Trophoblast cell (in vitro differentiated cells and primary cell): ENCODE data around the gene CYB5B.

Experiments
- DNase-seq, 2 donors: peaks; one replicate each; pipeline ENCODE4 v3.0.0-alpha.2; 2016
- H2AFZ ChIP-seq: 2 replicates; pipeline ENCODE4 v1.6.1; 2013; ENCODE audit warnings: low read length, moderate library complexity, mild to moderate bottlenecking; ENCODE audit not compliant: insufficient read depth, poor library complexity
- H2AK5ac ChIP-seq: 2 replicates; pipeline ENCODE4 v1.6.1; 2013; ENCODE audit warnings: mild to moderate bottlenecking, low read length
- H2BK120ac ChIP-seq: 2 replicates; pipeline ENCODE4 v1.6.1; 2013; ENCODE audit warnings: low read length, mild to moderate bottlenecking, moderate library complexity; ENCODE audit not compliant: insufficient read depth, poor library complexity
- H2BK12ac ChIP-seq: 2 replicates; pipeline ENCODE4 v1.6.1; 2013; ENCODE audit warnings: mild to moderate bottlenecking, low read length, moderate library complexity
- H2BK5ac ChIP-seq: 2 replicates; pipeline ENCODE4 v1.6.1; 2013; ENCODE audit warnings: low read length, low read depth, moderate library complexity, mild to moderate bottlenecking; ENCODE audit not compliant: poor library complexity
- H3K14ac ChIP-seq: 2 replicates; pipeline ENCODE4 v1.6.1; 2013; ENCODE audit warnings: mild to moderate bottlenecking, low read length
- H3K18ac ChIP-seq: 2 replicates; pipeline ENCODE4 v1.6.1; 2013; ENCODE audit warnings: mild to moderate bottlenecking, low read length
- H3K23ac ChIP-seq: 2 replicates; pipeline ENCODE4 v1.6.1; 2013; ENCODE audit warnings: low read length
- H3K27ac ChIP-seq: 2 replicates; pipeline ENCODE4 v1.5.1; 2013; ENCODE audit warnings: low read depth, mild to moderate bottlenecking, inconsistent platforms, low read length, moderate library complexity
- H3K27me3 ChIP-seq: 2 replicates; pipeline ENCODE4 v1.6.1; 2013; ENCODE audit warnings: inconsistent platforms, mild to moderate bottlenecking, low read length, moderate library complexity; ENCODE audit not compliant: insufficient read depth
- H3K36me3 ChIP-seq, 2 experiments: 1 replicate in 1 of 2; 2 replicates in 1 of 2; pipeline ENCODE4 v1.6.1; 2013; ENCODE audit warnings: low read length in 2 of 2, mild to moderate bottlenecking in 2 of 2, moderate library complexity in 1 of 2; ENCODE audit not compliant: insufficient read depth in 2 of 2, control insufficient read depth in 1 of 2
- H3K4ac ChIP-seq: 2 replicates; pipeline ENCODE4 v1.6.1; 2013; ENCODE audit warnings: low read depth, mild to moderate bottlenecking, low read length, moderate library complexity
- H3K4me1 ChIP-seq, 2 experiments: 1 replicate in 1 of 2; 2 replicates in 1 of 2; pipeline ENCODE4 v1.6.1; 2013; ENCODE audit warnings: low read length in 2 of 2, mild to moderate bottlenecking in 2 of 2, moderate library complexity in 1 of 2; ENCODE audit not compliant: insufficient read depth in 2 of 2, control insufficient read depth in 1 of 2
- H3K4me2 ChIP-seq: 2 replicates; pipeline ENCODE4 v1.6.1; 2013; ENCODE audit warnings: inconsistent platforms, mild to moderate bottlenecking, low read length, moderate library complexity
- H3K4me3 ChIP-seq: 2 replicates; pipeline ENCODE4 v1.5.1; 2013; ENCODE audit warnings: mild to moderate bottlenecking, low read depth, low read length, inconsistent platforms
- H3K79me1 ChIP-seq: one replicate; pipeline ENCODE4 v1.6.1; 2013; ENCODE audit warnings: low read length
- H3K79me2 ChIP-seq: 2 replicates; pipeline ENCODE4 v1.6.1; 2013; ENCODE audit warnings: low read length, mild to moderate bottlenecking; ENCODE audit not compliant: control insufficient read depth, insufficient read depth, poor library complexity
- H3K9ac ChIP-seq: 2 replicates; pipeline ENCODE4 v1.6.1; 2013; ENCODE audit warnings: mild to moderate bottlenecking, low read length
- H3K9me3 ChIP-seq: 2 replicates; pipeline ENCODE4 v1.6.1; 2013; ENCODE audit warnings: low read depth, mild to moderate bottlenecking, control low read depth, inconsistent platforms, low read length; ENCODE audit not compliant: insufficient read depth
- H4K12ac ChIP-seq: 2 replicates; pipeline ENCODE4 v1.6.1; 2013; ENCODE audit warnings: low read depth, mild to moderate bottlenecking, low read length, moderate library complexity
- H4K8ac ChIP-seq: 2 replicates; pipeline ENCODE4 v1.6.1; 2013; ENCODE audit warnings: low read depth, mild to moderate bottlenecking, low read length, moderate library complexity
- H4K91ac ChIP-seq: one replicate; pipeline ENCODE4 v1.6.1; 2013; ENCODE audit warnings: low read depth, mild to moderate bottlenecking, low read length, moderate library complexity
- WGBS: extraction: QIAGEN DNeasy Blood & Tissue Kit; methylation state at CpG from one replicate; pipeline ENCODE4 v1.1.7; 2013; ENCODE audit warnings: missing lambda C conversion rate; ENCODE audit not compliant: insufficient read length, insufficient coverage; ENCODE audit errors: extremely low coverage; 5-methylcytosine and 5-hydroxymethylcytosine counted together

The CYB5B gene

GRCh38 chr16:69486272-69486671 lies 61.9 kb downstream of the CYB5B start:
- DNase-seq: no peak
- no peak overlapping the region for H4K8ac ChIP-seq
- no peaks in the 10 kb centered on the region for H3K4me1 ChIP-seq
- H3K79me2 ChIP-seq: no peaks in the 10 kb centered on the region
- H2BK120ac ChIP-seq: no peak overlapping the region
- H3K23ac ChIP-seq: no peak overlapping the region
- H3K36me3 ChIP-seq: no peaks in the 10 kb centered on the region
- H2BK12ac ChIP-seq: no peak overlapping the region
- no peak overlapping the region for H3K4ac ChIP-seq
- no peak overlapping the region for H2AFZ ChIP-seq
- no peak overlapping the region for H3K4me2 ChIP-seq
- H3K9me3 ChIP-seq: no peaks in the 10 kb centered on the region
- no peak overlapping the region for H3K4me3 ChIP-seq
- H3K14ac ChIP-seq: no peak overlapping the region
- no peaks in the 10 kb centered on the region for H3K79me1 ChIP-seq
- H4K91ac ChIP-seq: no peak overlapping the region
- H2BK5ac ChIP-seq: no peak overlapping the region
- H3K27ac ChIP-seq: no peak overlapping the region
- H3K27me3 ChIP-seq: no peaks in the 10 kb centered on the region
- no peak overlapping the region for H3K9ac ChIP-seq
- no peak overlapping the region for H2AK5ac ChIP-seq
- no peak overlapping the region for H3K18ac ChIP-seq
- no CpG with 5 or more reads among the region's 5 CpGs for WGBS
- no peak overlapping the region for H4K12ac ChIP-seq

DNA sequence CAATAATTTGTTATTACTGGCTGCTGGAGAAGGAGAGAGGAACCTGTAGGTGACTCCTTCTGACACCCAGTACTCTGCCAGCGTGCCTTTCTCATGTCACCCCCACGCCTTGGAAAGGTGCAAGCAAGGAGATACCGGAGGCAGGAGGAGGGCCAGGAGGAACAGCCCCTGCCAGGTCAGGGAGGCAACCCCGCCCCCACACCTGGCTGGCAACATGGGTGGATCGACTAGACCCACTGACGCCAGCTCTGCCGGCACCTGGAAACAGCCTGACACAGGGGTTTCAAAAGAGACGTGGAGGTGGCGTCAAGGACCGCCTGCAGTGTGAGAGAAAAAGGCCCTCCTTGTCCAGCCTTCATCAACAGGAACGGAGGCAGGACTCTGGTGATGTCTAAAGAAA lies 62.3 kb downstream of the CYB5B start:
- H3K79me2 ChIP-seq: no peaks in the 10 kb centered on the region
- H3K4me2 ChIP-seq: no peak overlapping the region
- no peak overlapping the region for H3K9ac ChIP-seq
- H2AFZ ChIP-seq: no peak overlapping the region
- no peak overlapping the region for H2AK5ac ChIP-seq
- H2BK5ac ChIP-seq: no peak overlapping the region
- H4K12ac ChIP-seq: no peak overlapping the region
- H4K91ac ChIP-seq: no peak overlapping the region
- no peak for DNase-seq
- H3K36me3 ChIP-seq: no peaks in the 10 kb centered on the region
- WGBS: no CpG with 5 or more reads among the region's 11 CpGs
- H4K8ac ChIP-seq: no peak overlapping the region
- no peak overlapping the region for H2BK12ac ChIP-seq
- no peak overlapping the region for H3K4me3 ChIP-seq
- no peak overlapping the region for H3K14ac ChIP-seq
- no peaks in the 10 kb centered on the region for H3K4me1 ChIP-seq
- H3K79me1 ChIP-seq: no peaks in the 10 kb centered on the region
- H3K23ac ChIP-seq: no peak overlapping the region
- no peak overlapping the region for H2BK120ac ChIP-seq
- no peak overlapping the region for H3K27ac ChIP-seq
- no peak overlapping the region for H3K18ac ChIP-seq
- H3K27me3 ChIP-seq: no peaks in the 10 kb centered on the region
- no peak overlapping the region for H3K4ac ChIP-seq
- H3K9me3 ChIP-seq: no peaks in the 10 kb centered on the region

DNA sequence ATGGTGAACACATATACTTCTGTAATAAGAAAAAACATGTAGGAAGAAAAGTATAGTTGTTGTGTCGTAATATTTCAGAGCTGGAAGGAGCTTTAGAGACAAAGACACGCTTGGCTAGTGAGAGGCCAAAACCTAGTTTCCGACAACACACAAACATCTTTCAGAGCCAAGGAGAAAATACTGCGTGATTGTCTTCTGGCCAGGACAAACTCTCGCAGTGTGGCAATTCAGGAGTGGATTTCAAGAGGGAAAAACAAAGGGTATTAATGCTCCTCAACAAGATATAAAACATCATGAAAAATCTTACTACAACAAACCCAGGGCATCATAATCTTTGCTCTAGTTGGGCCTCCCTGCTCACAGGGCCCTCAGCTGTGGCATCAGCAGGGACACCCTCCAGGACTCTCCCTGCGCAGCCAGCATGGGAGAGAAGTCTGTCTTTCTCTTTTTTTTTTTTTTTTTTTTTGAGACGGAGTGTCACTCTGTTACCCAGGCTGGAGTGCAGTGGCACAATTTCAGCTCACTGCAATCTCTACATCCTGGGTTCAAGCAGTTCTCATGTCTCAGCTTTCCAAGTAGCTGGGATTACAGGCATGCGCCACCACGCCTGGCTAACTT lies 66.4 kb downstream of the CYB5B start:
- no peak for DNase-seq
- Histone ChIP-seq H3K23ac (no peak overlapping the region), H3K14ac (no peak overlapping the region), H3K36me3 (no peaks in the 10 kb centered on the region), H3K27ac (no peak overlapping the region), H3K79me2 (no peaks in the 10 kb centered on the region), H3K9ac (no peak overlapping the region), H4K91ac (no peak overlapping the region), H2BK12ac (no peak overlapping the region), H3K18ac (no peak overlapping the region), H2AK5ac (no peak overlapping the region), H2BK120ac (no peak overlapping the region), H3K4me2 (no peak overlapping the region), H3K4me3 (no peak overlapping the region), H3K79me1 (no peaks in the 10 kb centered on the region), H2BK5ac (no peak overlapping the region), H4K12ac (no peak overlapping the region), H3K27me3 (no peaks in the 10 kb centered on the region), H3K4me1 (no peaks in the 10 kb centered on the region), H4K8ac (no peak overlapping the region), H3K4ac (no peak overlapping the region), H2AFZ (no peak overlapping the region), H3K9me3 (no peaks in the 10 kb centered on the region)
- no CpG with 5 or more reads among the region's 9 CpGs for WGBS

DNA sequence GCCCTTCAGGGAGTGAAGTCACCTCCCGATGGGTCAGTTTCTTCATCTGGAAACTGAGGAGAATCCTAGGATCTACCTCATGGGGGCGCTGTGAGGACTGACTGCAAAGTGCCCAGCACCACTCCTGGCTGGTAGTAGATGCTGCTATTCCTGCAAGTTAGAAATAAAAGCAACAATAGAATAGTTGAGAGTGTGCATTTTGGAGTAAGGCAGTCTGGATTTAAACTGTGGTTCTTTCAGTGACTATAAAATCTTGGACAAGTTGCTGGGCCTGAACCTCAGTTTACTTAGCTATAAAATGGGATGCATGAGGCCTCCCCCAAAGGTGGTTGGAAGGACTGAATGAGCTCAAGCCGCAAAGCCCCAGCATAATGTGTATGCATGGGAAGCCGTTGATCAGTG lies 70.6 kb downstream of the CYB5B start:
- Histone ChIP-seq H3K79me1 (no peaks in the 10 kb centered on the region), H2BK5ac (no peak overlapping the region), H3K9me3 (no peaks in the 10 kb centered on the region), H4K91ac (no peak overlapping the region), H3K4ac (no peak overlapping the region), H3K4me3 (no peak overlapping the region), H3K4me1 (no peaks in the 10 kb centered on the region), H3K36me3 (no peaks in the 10 kb centered on the region), H3K4me2 (no peak overlapping the region), H2BK120ac (no peak overlapping the region), H3K79me2 (no peaks in the 10 kb centered on the region), H3K18ac (no peak overlapping the region), H2AFZ (no peak overlapping the region), H3K9ac (no peak overlapping the region), H3K23ac (no peak overlapping the region), H4K8ac (no peak overlapping the region), H3K27ac (no peak overlapping the region), H2BK12ac (no peak overlapping the region), H4K12ac (no peak overlapping the region), H3K14ac (no peak overlapping the region), H2AK5ac (no peak overlapping the region), H3K27me3 (no peaks in the 10 kb centered on the region)
- no CpG with 5 or more reads among the region's 4 CpGs for WGBS
- peak; percentile 27 to 52 for DNase-seq
